ENCODE data around the gene ETS2. TPM values are rescaled to one million over a fixed set of nuclear protein-coding genes. Genes with fewer than 3 reads are reported as not detected.

The ETS2 gene
- total RNA-seq, 1 donor from 2014 or later = 51.5 TPM

GRCh38 chr21:38774586-38775285 lies 31.0 kb upstream of the ETS2 start:
- no peak for ATAC-seq
- intact Hi-C loops (cut with DNase I) = no loop called here
- DNase-seq (ENCODE audit: missing footprints) = no peak

- ATAC-seq (no peak), DNase-seq (ENCODE audit: missing footprints) (no peak)
- intact Hi-C loops (cut with DNase I) = no loop called here
Measured at GRCh38 chr21:38775733-38776132, 30.0 kb upstream of the ETS2 start.

- DNase-seq (ENCODE audit: missing footprints) (no peak), ATAC-seq (no peak)
- intact Hi-C loops (cut with DNase I) = no loop called here
Measured at GRCh38 chr21:38777015-38777414, 28.7 kb upstream of the ETS2 start.

- intact Hi-C loops (cut with DNase I) = no loop called here
- DNase-seq (ENCODE audit: missing footprints) (no peak), ATAC-seq (no peak)
Measured at GRCh38 chr21:38777531-38777930, 28.2 kb upstream of the ETS2 start.

GRCh38 chr21:38780879-38781278 lies 24.9 kb upstream of the ETS2 start:
- DNase-seq (ENCODE audit: missing footprints) (no peak), ATAC-seq (no peak)
- intact Hi-C loops (cut with DNase I) = no loop called here

- DNase-seq (ENCODE audit: missing footprints) = no peak
- ATAC-seq = no peak
- intact Hi-C loops (cut with DNase I) = no loop called here
Measured at GRCh38 chr21:38784458-38785266, 21.1 kb upstream of the ETS2 start.

GRCh38 chr21:38785483-38785882 lies 20.2 kb upstream of the ETS2 start:
- intact Hi-C loops (cut with DNase I) = no loop called here
- ATAC-seq (no peak), DNase-seq (ENCODE audit: missing footprints) (no peak)

- ATAC-seq = no peak
- intact Hi-C loops (cut with DNase I) = no loop called here
Measured at GRCh38 chr21:38787016-38787415, 18.7 kb upstream of the ETS2 start.

GRCh38 chr21:38787461-38788274 lies 18.1 kb upstream of the ETS2 start:
- no peak for DNase-seq (ENCODE audit: missing footprints)
- intact Hi-C loops (cut with DNase I) = no loop called here
- no peak for ATAC-seq

More at GRCh38 chr21:38787016-38787415, 18.7 kb upstream of the ETS2 start:
- no peak for DNase-seq (ENCODE audit: missing footprints)

GRCh38 chr21:38788275-38788905 lies 17.3 kb upstream of the ETS2 start:
- no peak for DNase-seq (ENCODE audit: missing footprints)
- intact Hi-C loops (cut with DNase I) = no loop called here
- ATAC-seq = no peak

GRCh38 chr21:38789275-38789674 lies 16.5 kb upstream of the ETS2 start:
- ATAC-seq (no peak), DNase-seq (ENCODE audit: missing footprints) (no peak)

GRCh38 chr21:38790059-38790458 lies 15.7 kb upstream of the ETS2 start:
- intact Hi-C loops (cut with DNase I) = no loop called here
- no peak for DNase-seq (ENCODE audit: missing footprints)
- no peak for ATAC-seq

More at GRCh38 chr21:38789275-38789674, 16.5 kb upstream of the ETS2 start:
- intact Hi-C loops (cut with DNase I) = no loop called here

- ATAC-seq = no peak
- no peak for DNase-seq (ENCODE audit: missing footprints)
- intact Hi-C loops (cut with DNase I) = no loop called here
Measured at GRCh38 chr21:38790961-38791360, 14.8 kb upstream of the ETS2 start.

- DNase-seq (ENCODE audit: missing footprints) (no peak), ATAC-seq (no peak)
- intact Hi-C loops (cut with DNase I) = no loop called here
Measured at GRCh38 chr21:38792676-38793459, 12.9 kb upstream of the ETS2 start.

GRCh38 chr21:38793926-38794713 lies 11.6 kb upstream of the ETS2 start:
- intact Hi-C loops (cut with DNase I) = no loop called here
- DNase-seq (ENCODE audit: missing footprints) (no peak), ATAC-seq (no peak)

- DNase-seq (ENCODE audit: missing footprints) (no peak), ATAC-seq (no peak)
- intact Hi-C loops (cut with DNase I) = no loop called here
Measured at GRCh38 chr21:38794978-38795377, 10.8 kb upstream of the ETS2 start.

GRCh38 chr21:38795475-38795874 lies 10.3 kb upstream of the ETS2 start:
- ATAC-seq (no peak), DNase-seq (ENCODE audit: missing footprints) (no peak)
- intact Hi-C loops (cut with DNase I) = no loop called here

- no peak for DNase-seq (ENCODE audit: missing footprints)
- intact Hi-C loops (cut with DNase I) = no loop called here
- no peak for ATAC-seq
Measured at GRCh38 chr21:38796424-38796823, 9.3 kb upstream of the ETS2 start.

All from Right ventricle myocardium inferior (tissue), 1 donor.